Heart right ventricle (tissue), 16 donors: ENCODE measurements around the gene PEAK1. TPM values are rescaled to one million over a fixed set of nuclear protein-coding genes. Genes with fewer than 3 reads are reported as not detected.

Experiments
- ATAC-seq, 8 donors: fragments of 200-7000 bp; cut with Tn5 transposase; one replicate each; pipeline ENCODE4 v1.9.1; 2020; ENCODE audit warnings: mild to moderate bottlenecking in 8 of 8, moderate library complexity in 8 of 8, moderate number of reproducible peaks in 1 of 8
- DNase-seq, 2 donors: peaks; one replicate each; pipeline ENCODE4 v3.0.0-alpha.2; 2020
- H3K27ac ChIP-seq, 10 donors: fragments of 200-600 bp; sonication (generic) in 2 of 10; one replicate each; pipeline versions ENCODE4 v1.5.0 to v1.8.0; 2020 to 2022; ENCODE audit warnings: mild to moderate bottlenecking in 3 of 10
- H3K27me3 ChIP-seq, 7 donors: fragments of 200-600 bp; one replicate each; pipeline ENCODE4 v1.8.0; 2021 to 2022; ENCODE audit warnings: mild to moderate bottlenecking in 2 of 7
- H3K36me3 ChIP-seq, 9 donors: fragments of 200-600 bp; sonication (generic) in 1 of 9; one replicate each; pipeline versions ENCODE4 v1.5.0 to v1.8.0; 2020 to 2022; ENCODE audit warnings: mild to moderate bottlenecking in 2 of 9
- H3K4me1 ChIP-seq, 9 donors: fragments of 200-600 bp; sonication (generic) in 1 of 9; one replicate each; pipeline versions ENCODE4 v1.5.0 to v1.8.0; 2020 to 2022; ENCODE audit warnings: mild to moderate bottlenecking in 4 of 9
- H3K4me3 ChIP-seq, 10 donors: fragments of 200-600 bp; sonication (generic) in 2 of 10; one replicate each; pipeline versions ENCODE4 v1.5.0 to v1.8.0; 2020 to 2022; ENCODE audit warnings: mild to moderate bottlenecking in 7 of 10, moderate library complexity in 2 of 10
- H3K9me3 ChIP-seq, 11 donors: fragments of 200-600 bp in 10 of 11; sonication (generic) in 2 of 11; one replicate each; pipeline versions ENCODE4 v1.5.0 to v1.8.0; 2013 to 2022; ENCODE audit warnings: mild to moderate bottlenecking in 2 of 11, control low read depth in 1 of 11, moderate library complexity in 1 of 11
- WGBS, 2 donors: extraction: QIAGEN DNeasy Blood & Tissue Kit; methylation state at CpG; one replicate each; pipeline ENCODE4 v1.1.7; 2013; ENCODE audit warnings: inconsistent platforms in 1 of 2; 5-methylcytosine and 5-hydroxymethylcytosine counted together
- intact Hi-C, 10 donors: fragments of 100-400 bp; cut with DNase I; formaldehyde crosslinking; loops; one replicate each; pipeline versions ENCODE4 v1.11.1 to v1.14.2; 2022
- polyA plus RNA-seq, 2 donors: library from polyadenylated mRNA; stranded (reverse); fragments of 200-250 nt; gene quantifications; one replicate each; pipeline ENCODE4 v1.2.3, GENCODE V29; 2013
- total RNA-seq, 10 donors: library from RNA; stranded (reverse); fragmentation: NEBNext Ultra II Directional in 3 of 10; extraction: Animal tissue kit (Norgen Biotek cat#: 25700) in 3 of 10; gene quantifications; one replicate each; pipeline versions ENCODE4 v1.2.1 to v1.2.4, GENCODE V29; 2021 to 2023
- TF ChIP-seq, protein P1 (sequence below), 9 donors: fragments of 200-600 bp; sonication (generic) in 2 of 9; IDR thresholded peaks; one replicate each; pipeline versions ENCODE4 v1.5.0 to v1.8.0; 2021 to 2022; ENCODE audit warnings: antibody characterized with exemption in 9 of 9, mild to moderate bottlenecking in 5 of 9, moderate library complexity in 1 of 9
- donor health status: Arrhythmogenic right ventricular cardiomyopathy.
- donor health status: ischemic (EF 13 %, LVEDD 7.1; RV severe dilation, severe dysfunction).
- donor health status: healthy with polysubstance abuse.
- donor health status: DM: no; HTN: yes; CAD: no.
- donor health status: DM: no; HTN: no; CAD: no.
- donor health status: ischemic (EF 25% LVEDD 6.9; RV normal size, moderate dysfunction).
- donor health status: ischemic (EF 25% LVEDD 5.7; RV mildly dilated, moderate dysfunction).
- donor health status: healthy.
- donor health status: DM: yes; HTN: yes; CAD: no.
- donor health status: Ischemic cardiomyopathy.
- donor health status: ischemic (EF 35%, LVEDD 5.7; RV mildly dilated, moderate dysfunction).
- donor health status: nonischemic (EF 11% LVEDD 7.7; RV severe dilation, severe dysfunction).
- donor health status: DM: yes; HTN: yes; CAD: no.
- donor health status: PGD.
- donor health status: ischemic (EF 29% LVEDD 5.4; RV normal size, mild dysfunction).
- donor health status: nonischemic (EF 23%, LVEDD 6.1; RV moderate dilation, normal function).

PEAK1 gene
- total and polyA plus RNA-seq, 12 donors = 7.0 to 146 (median 90.8) TPM

GRCh38 chr15:77386626-77387025 is 33.3 kb downstream of the PEAK1 start:
- H3K4me1 ChIP-seq = peaks cover 8 to 92% (median 77%) of the 10 kb centered on the region in 9 donors
- 79 to 81% methylated on average over 2 of the region's 2 CpGs for WGBS, 2 donors

DNA sequence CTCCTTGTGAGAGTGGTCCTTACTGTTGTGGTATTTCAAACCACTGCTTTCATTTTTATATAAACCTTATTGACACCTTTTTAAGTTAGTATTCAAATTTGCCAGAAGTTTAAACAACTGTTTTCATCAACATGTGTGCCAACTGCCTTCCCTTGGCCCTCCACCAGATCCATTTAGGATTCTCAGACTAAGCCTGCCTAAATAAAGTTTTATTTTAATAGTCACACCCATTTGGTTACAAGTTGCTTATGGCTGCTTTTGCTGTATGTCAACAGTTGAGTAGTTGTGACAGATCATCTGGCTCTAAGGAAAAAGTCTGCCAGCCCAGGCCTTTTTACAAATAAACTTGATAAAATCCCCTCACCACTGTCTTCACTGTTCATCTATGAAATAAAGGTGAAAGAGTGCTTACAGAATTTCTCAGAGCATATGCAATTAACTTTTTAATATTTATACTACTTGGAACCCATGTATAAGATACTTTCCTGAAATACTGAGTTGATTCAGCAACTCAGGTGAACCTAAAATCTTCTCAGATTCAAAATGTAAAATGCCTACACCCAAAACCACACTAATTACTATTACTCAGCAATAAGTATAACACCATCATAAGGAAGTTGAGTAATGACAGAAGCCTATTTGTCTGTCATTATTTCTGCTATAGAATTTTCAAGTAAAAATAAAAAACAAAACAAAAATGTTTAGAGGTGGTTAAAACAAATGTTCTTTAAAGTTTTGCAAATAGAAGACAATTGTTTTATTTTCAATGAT is 35.1 kb downstream of the PEAK1 start:
- peaks cover 5 to 85% (median 67%) of the 10 kb centered on the region in 9 donors for H3K4me1 ChIP-seq
- intact Hi-C loops = no loop called here
- no peaks in the 10 kb centered on the region for H3K9me3 ChIP-seq
- H3K36me3 ChIP-seq = no peaks in the 10 kb centered on the region
- ATAC-seq (no peak), DNase-seq (no peak)
- H3K27me3 ChIP-seq = no peaks in the 10 kb centered on the region
- TF ChIP-seq, protein P1, sequence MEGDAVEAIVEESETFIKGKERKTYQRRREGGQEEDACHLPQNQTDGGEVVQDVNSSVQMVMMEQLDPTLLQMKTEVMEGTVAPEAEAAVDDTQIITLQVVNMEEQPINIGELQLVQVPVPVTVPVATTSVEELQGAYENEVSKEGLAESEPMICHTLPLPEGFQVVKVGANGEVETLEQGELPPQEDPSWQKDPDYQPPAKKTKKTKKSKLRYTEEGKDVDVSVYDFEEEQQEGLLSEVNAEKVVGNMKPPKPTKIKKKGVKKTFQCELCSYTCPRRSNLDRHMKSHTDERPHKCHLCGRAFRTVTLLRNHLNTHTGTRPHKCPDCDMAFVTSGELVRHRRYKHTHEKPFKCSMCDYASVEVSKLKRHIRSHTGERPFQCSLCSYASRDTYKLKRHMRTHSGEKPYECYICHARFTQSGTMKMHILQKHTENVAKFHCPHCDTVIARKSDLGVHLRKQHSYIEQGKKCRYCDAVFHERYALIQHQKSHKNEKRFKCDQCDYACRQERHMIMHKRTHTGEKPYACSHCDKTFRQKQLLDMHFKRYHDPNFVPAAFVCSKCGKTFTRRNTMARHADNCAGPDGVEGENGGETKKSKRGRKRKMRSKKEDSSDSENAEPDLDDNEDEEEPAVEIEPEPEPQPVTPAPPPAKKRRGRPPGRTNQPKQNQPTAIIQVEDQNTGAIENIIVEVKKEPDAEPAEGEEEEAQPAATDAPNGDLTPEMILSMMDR (IDR thresholded peaks at IDR 0.05) = no peak
- no peak overlapping the region for H3K27ac ChIP-seq
- no peak overlapping the region for H3K4me3 ChIP-seq

More at GRCh38 chr15:77386626-77387025, 33.3 kb downstream of the PEAK1 start:
- Histone ChIP-seq H3K27me3 (no peaks in the 10 kb centered on the region), H3K36me3 (no peaks in the 10 kb centered on the region), H3K27ac (no peak overlapping the region), H3K9me3 (no peaks in the 10 kb centered on the region), H3K4me3 (no peak overlapping the region)
- no peak for ATAC-seq
- TF ChIP-seq, protein P1 (IDR thresholded peaks at IDR 0.05) = no peak
- no peak for DNase-seq
- intact Hi-C loops = no loop called here

DNA sequence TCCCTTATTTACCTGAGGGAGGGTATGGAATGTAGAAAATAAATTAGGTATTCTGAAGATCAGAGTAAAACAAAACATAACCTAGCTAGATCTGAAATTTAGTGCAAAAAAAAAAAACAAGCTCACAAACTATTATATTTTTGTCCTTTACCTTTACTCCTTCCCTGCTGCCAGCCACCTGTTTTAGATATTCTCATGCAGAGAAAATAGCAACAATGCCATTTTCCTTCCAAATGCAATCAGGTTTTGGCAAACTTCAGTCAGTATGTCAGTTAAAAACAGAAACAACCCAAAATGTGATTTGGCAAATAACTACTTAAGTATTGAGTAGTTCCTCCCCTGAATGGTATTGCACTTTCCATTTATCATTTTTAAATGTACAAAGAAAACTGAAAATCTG is 35.8 kb downstream of the PEAK1 start:
- no peak for DNase-seq
- Histone ChIP-seq H3K4me3 (no peak overlapping the region), H3K27me3 (no peaks in the 10 kb centered on the region), H3K36me3 (no peaks in the 10 kb centered on the region), H3K9me3 (no peaks in the 10 kb centered on the region), H3K27ac (no peak overlapping the region), H3K4me1 (peaks cover 5 to 78% (median 60%) of the 10 kb centered on the region in 9 donors)
- ATAC-seq = no peak
- intact Hi-C loops = no loop called here
- TF ChIP-seq, protein P1 (IDR thresholded peaks at IDR 0.05) = no peak

- intact Hi-C loops = no loop called here
- Histone ChIP-seq H3K4me1 (peaks cover 0 to 37% (median 23%) of the 10 kb centered on the region in 9 donors), H3K27me3 (no peaks in the 10 kb centered on the region), H3K27ac (no peak overlapping the region), H3K4me3 (no peak overlapping the region), H3K9me3 (no peaks in the 10 kb centered on the region), H3K36me3 (no peaks in the 10 kb centered on the region)
- ATAC-seq (no peak), DNase-seq (no peak)
- 98% methylated on average over 4 of the region's 4 CpGs for WGBS, 2 donors
- TF ChIP-seq, protein P1 (IDR thresholded peaks at IDR 0.05) = no peak
Measured at GRCh38 chr15:77380033-77380432, 39.9 kb downstream of the PEAK1 start.
